ENCODE data around the gene SLC10A3.

Gene SLC10A3

GRCh38 chrX:154437971-154438893 is 52.2 kb downstream of the SLC10A3 start:
- no peak for DNase-seq

Data from stimulated activated CD4-positive, alpha-beta T cell treated with anti-CD3 and anti-CD28 coated beads, Interleukin-4, amount 100 ng/mL, for 24 hours (primary cell).